Astrocyte (in vitro differentiated cells and primary cell): Measurements from ENCODE around the gene NTSR1.

Experiments
- EZH2 ChIP-seq: IDR thresholded peaks from 2 replicates; pipeline ENCODE4 v1.6.1; 2012; ENCODE audit warnings: mild to moderate bottlenecking, low read length, inconsistent platforms; ENCODE audit not compliant: insufficient read depth
- TF ChIP-seq, protein P1 (sequence below): IDR thresholded peaks from 2 replicates; pipeline ENCODE4 v1.5.1; 2011; ENCODE audit warnings: low read depth, mild to moderate bottlenecking, inconsistent platforms, low read length, moderate library complexity; ENCODE audit not compliant: insufficient read depth

GRCh38 chr20:62688855-62689460 is 19.7 kb upstream of the NTSR1 start:
- TF ChIP-seq, protein P1, sequence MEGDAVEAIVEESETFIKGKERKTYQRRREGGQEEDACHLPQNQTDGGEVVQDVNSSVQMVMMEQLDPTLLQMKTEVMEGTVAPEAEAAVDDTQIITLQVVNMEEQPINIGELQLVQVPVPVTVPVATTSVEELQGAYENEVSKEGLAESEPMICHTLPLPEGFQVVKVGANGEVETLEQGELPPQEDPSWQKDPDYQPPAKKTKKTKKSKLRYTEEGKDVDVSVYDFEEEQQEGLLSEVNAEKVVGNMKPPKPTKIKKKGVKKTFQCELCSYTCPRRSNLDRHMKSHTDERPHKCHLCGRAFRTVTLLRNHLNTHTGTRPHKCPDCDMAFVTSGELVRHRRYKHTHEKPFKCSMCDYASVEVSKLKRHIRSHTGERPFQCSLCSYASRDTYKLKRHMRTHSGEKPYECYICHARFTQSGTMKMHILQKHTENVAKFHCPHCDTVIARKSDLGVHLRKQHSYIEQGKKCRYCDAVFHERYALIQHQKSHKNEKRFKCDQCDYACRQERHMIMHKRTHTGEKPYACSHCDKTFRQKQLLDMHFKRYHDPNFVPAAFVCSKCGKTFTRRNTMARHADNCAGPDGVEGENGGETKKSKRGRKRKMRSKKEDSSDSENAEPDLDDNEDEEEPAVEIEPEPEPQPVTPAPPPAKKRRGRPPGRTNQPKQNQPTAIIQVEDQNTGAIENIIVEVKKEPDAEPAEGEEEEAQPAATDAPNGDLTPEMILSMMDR, result peak; percentile 25
- no peak for TF ChIP-seq EZH2
